ENCODE results near the gene EPN3. TPM values are rescaled to one million over a fixed set of nuclear protein-coding genes. Genes with fewer than 3 reads are reported as not detected.

The EPN3 gene
- total RNA-seq, 1 donor from 2014 or later: 1.5 TPM

DNA sequence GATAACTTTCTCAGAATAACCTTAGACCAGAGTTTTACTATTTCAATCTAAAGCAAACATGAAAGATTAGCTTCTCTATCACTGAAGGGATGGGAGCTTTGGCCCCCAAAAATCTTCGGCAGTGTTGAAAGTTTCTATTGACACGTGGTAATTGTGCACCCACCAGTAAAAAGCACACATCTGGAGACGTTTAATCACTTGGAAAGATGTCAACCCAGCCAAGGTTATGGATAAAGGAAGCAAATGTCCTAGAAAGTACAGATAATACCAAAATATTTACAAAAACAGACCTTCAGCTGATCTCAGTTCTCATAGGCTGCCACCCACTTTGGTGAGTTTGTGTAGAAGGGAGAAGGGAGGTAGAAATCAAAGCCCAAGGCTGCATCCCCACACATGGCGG is 19.0 kb upstream of the EPN3 start:
- no peaks in the 10 kb centered on the region for H3K27me3 ChIP-seq (ENCODE audit: low read depth)
- no peak overlapping the region for H3K4me3 ChIP-seq
- H3K27ac ChIP-seq: no peak overlapping the region
- H3K36me3 ChIP-seq: no peaks in the 10 kb centered on the region
- peaks cover 7% of the 10 kb centered on the region for H3K4me1 ChIP-seq
- DNase-seq: no peak
- TF ChIP-seq CTCF (IDR thresholded peaks at IDR 0.05): no peak
- intact Hi-C loops (cut with DNase I): no loop called here
- ATAC-seq: no peak
- no peaks in the 10 kb centered on the region for H3K9me3 ChIP-seq

DNA sequence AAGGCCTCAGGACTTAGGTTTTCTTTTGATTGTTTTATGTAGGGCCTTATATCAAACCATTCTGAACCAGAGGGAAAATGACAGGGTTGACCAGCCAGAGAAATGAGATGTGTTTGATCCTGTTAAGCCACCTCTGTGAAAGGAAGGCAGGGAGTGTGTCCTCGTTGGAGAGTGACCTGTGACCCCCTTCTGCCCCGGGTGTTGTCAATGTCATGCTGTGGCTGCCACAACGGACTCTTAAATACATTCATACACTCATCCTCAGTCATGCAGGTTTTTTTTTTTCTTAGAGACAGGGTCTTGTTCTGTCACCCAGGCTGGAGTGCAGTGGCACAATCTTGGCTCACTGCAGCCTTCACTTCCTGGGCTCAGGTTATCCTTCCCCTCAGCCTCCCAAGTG is 18.1 kb upstream of the EPN3 start:
- ATAC-seq: no peak
- TF ChIP-seq CTCF (IDR thresholded peaks at IDR 0.05): no peak
- intact Hi-C loops (cut with DNase I): no loop called here
- no peaks in the 10 kb centered on the region for H3K36me3 ChIP-seq
- DNase-seq: no peak
- no peak overlapping the region for H3K27ac ChIP-seq
- H3K4me3 ChIP-seq: no peak overlapping the region
- no peaks in the 10 kb centered on the region for H3K9me3 ChIP-seq
- H3K4me1 ChIP-seq: no peaks in the 10 kb centered on the region
- H3K27me3 ChIP-seq (ENCODE audit: low read depth): no peaks in the 10 kb centered on the region

- no peaks in the 10 kb centered on the region for H3K4me1 ChIP-seq
- no peaks in the 10 kb centered on the region for H3K36me3 ChIP-seq
- ATAC-seq: no peak
- H3K27me3 ChIP-seq (ENCODE audit: low read depth): no peaks in the 10 kb centered on the region
- intact Hi-C loops (cut with DNase I): no loop called here
- H3K27ac ChIP-seq: no peak overlapping the region
- H3K9me3 ChIP-seq: no peaks in the 10 kb centered on the region
- DNase-seq: no peak
- TF ChIP-seq CTCF (IDR thresholded peaks at IDR 0.05): no peak
- H3K4me3 ChIP-seq: no peak overlapping the region
Observed at GRCh38 chr17:50514936-50515702, 17.4 kb upstream of the EPN3 start.

- intact Hi-C loops (cut with DNase I): no loop called here
- H3K4me3 ChIP-seq: no peak overlapping the region
- no peak for TF ChIP-seq CTCF (IDR thresholded peaks at IDR 0.05)
- DNase-seq (no peak), ATAC-seq (no peak)
- no peaks in the 10 kb centered on the region for H3K9me3 ChIP-seq
- no peak overlapping the region for H3K27ac ChIP-seq
- no peaks in the 10 kb centered on the region for H3K27me3 ChIP-seq (ENCODE audit: low read depth)
- no peaks in the 10 kb centered on the region for H3K4me1 ChIP-seq
- no peaks in the 10 kb centered on the region for H3K36me3 ChIP-seq
Observed at GRCh38 chr17:50517011-50517410, 15.5 kb upstream of the EPN3 start.

DNA sequence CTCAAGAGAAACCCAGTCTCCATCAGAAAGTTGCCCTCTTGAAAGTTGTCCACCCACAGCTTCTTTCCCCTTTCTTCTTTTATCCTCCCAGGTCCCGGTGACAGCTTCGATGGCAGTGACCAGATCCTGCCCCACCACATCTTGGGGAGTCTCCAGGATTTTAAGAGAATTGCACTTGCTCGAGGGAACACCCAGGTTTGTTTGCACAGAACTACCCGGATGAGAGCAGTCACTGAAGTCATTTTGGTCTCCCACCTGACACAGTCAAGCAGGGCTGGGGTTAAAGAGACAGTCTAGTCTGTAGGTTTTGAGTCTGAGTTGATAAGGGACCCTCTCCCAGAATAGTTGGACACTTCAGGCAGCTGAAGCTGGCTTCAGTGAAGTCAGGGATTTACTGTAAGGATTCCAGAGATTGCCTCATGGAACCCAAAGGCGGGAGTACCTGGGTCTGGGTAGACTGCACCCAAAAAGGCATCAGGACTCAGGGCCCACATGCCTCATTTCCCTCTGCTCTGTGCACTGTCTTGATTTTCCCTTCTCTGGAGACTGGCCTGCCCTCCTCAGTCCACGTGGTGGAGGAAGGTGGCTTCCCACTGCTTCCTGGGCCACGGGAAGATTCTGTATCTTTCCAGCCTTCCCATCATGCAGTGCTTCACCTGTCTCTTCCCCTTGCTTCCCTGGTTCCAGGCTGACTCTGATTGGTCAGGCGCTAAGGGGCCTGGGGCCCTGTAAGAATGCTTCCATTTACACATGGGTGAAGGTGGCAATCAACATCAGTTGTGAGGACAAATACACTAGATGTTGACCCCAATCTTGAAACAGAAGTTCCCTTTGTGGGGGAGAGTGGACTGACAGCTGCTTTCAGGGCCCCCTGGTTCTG is 14.8 kb upstream of the EPN3 start:
- intact Hi-C loops (cut with DNase I): no loop called here
- no peaks in the 10 kb centered on the region for H3K9me3 ChIP-seq
- ATAC-seq (no peak), DNase-seq (no peak)
- TF ChIP-seq CTCF (IDR thresholded peaks at IDR 0.05): no peak
- H3K36me3 ChIP-seq: no peaks in the 10 kb centered on the region
- no peaks in the 10 kb centered on the region for H3K4me1 ChIP-seq
- no peaks in the 10 kb centered on the region for H3K27me3 ChIP-seq (ENCODE audit: low read depth)
- H3K27ac ChIP-seq: no peak overlapping the region
- no peak overlapping the region for H3K4me3 ChIP-seq

Data from lower lobe of right lung (tissue), 2 donors.